ENCODE data around the gene GAS7.

- TF ChIP-seq CTCF (IDR thresholded peaks at IDR 0.05) (no peak), POLR2A (IDR thresholded peaks at IDR 0.05) (no peak), EP300 (IDR thresholded peaks at IDR 0.05) (no peak)
Measured at GRCh38 chr17:9994761-9995160, 203.6 kb downstream of the GAS7 start.
